Lower lobe of right lung (tissue), 2 donors: ENCODE measurements around the gene ZNF280D. TPM values are rescaled to one million over a fixed set of nuclear protein-coding genes. Genes with fewer than 3 reads are reported as not detected.

Source experiments
- ATAC-seq, 2 donors: fragments of 200-7000 bp; cut with Tn5 transposase; one replicate each; pipeline ENCODE4 v1.9.1; 2020 to 2022; ENCODE audit warnings: mild to moderate bottlenecking in 2 of 2, moderate library complexity in 2 of 2
- DNase-seq: peaks from one replicate; pipeline ENCODE4 v3.0.0-alpha.2; 2020
- H3K27ac ChIP-seq: fragments of 200-600 bp; one replicate; pipeline ENCODE4 v1.8.0; 2022
- H3K27me3 ChIP-seq: fragments of 200-600 bp; one replicate; pipeline ENCODE4 v1.8.0; 2022; ENCODE audit warnings: low read depth
- H3K36me3 ChIP-seq: fragments of 200-600 bp; one replicate; pipeline ENCODE4 v1.8.0; 2022; ENCODE audit warnings: mild to moderate bottlenecking
- H3K4me1 ChIP-seq: fragments of 200-600 bp; one replicate; pipeline ENCODE4 v1.8.0; 2022
- H3K4me3 ChIP-seq: fragments of 200-600 bp; one replicate; pipeline ENCODE4 v1.8.0; 2022; ENCODE audit warnings: mild to moderate bottlenecking
- H3K9me3 ChIP-seq: fragments of 200-600 bp; one replicate; pipeline ENCODE4 v1.8.0; 2022
- intact Hi-C: fragments of 100-400 bp; cut with DNase I; formaldehyde crosslinking; loops from one replicate; pipeline ENCODE4 v1.11.0; 2022
- total RNA-seq: library from RNA; stranded (reverse); fragmentation: NEBNext Ultra II Directional; extraction: Animal tissue kit (Norgen Biotek cat#: 25700); gene quantifications from one replicate; pipeline ENCODE4 v1.2.1, GENCODE V29; 2021
- TF ChIP-seq, protein P1 (sequence below): fragments of 200-600 bp; IDR thresholded peaks from one replicate; pipeline ENCODE4 v1.8.0; 2022; ENCODE audit warnings: antibody characterized with exemption, mild to moderate bottlenecking
- donor health status: DM: no; HTN: yes; CAD: no; lungs with severe emphysema.

Gene ZNF280D
- total RNA-seq, 1 donor from 2014 or later, result 57.1 TPM

DNA sequence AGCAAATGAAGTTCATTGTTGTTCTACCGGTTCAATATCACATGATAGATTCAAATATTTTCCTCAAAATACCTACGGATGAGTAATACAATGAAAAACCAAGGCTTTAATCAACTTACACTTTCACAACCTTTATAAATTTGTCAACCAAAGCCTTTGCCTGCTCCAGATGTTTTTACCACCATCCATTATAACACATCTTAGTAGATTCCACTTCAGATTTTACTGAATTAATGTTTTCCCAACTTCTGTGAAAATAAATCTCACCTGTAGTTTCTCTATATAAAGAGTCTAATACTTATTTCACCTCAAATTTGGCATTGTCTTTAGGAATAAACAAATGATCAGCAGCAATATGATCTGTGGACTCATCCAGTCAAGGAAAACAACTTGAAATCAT, 131.1 kb downstream of the ZNF280D start:
- TF ChIP-seq, protein P1, sequence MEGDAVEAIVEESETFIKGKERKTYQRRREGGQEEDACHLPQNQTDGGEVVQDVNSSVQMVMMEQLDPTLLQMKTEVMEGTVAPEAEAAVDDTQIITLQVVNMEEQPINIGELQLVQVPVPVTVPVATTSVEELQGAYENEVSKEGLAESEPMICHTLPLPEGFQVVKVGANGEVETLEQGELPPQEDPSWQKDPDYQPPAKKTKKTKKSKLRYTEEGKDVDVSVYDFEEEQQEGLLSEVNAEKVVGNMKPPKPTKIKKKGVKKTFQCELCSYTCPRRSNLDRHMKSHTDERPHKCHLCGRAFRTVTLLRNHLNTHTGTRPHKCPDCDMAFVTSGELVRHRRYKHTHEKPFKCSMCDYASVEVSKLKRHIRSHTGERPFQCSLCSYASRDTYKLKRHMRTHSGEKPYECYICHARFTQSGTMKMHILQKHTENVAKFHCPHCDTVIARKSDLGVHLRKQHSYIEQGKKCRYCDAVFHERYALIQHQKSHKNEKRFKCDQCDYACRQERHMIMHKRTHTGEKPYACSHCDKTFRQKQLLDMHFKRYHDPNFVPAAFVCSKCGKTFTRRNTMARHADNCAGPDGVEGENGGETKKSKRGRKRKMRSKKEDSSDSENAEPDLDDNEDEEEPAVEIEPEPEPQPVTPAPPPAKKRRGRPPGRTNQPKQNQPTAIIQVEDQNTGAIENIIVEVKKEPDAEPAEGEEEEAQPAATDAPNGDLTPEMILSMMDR, result no peak
- Histone ChIP-seq H3K27me3 (no peaks in the 10 kb centered on the region), H3K4me3 (no peak overlapping the region), H3K4me1 (no peaks in the 10 kb centered on the region), H3K9me3 (peaks cover 24% of the 10 kb centered on the region), H3K27ac (no peak overlapping the region), H3K36me3 (no peaks in the 10 kb centered on the region)
- intact Hi-C loops, result no loop called here
- ATAC-seq (no peak), DNase-seq (no peak)

DNA sequence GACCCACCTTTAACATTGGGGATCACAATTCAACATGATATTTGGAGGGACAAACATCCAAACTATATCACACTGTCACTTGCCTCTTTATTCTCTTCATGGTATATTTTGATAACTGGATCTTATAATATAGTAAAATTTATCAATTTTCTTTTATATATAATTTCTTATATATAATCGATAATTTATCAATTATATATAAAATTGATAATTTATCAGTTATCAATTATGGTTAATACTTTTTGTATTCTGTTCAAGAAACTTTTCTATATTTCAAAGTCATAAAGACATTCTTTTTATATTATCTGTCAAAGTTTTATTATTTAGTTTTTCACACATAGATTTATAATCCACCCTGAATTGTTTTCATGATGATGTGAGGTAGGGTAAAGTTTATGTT, 132.9 kb downstream of the ZNF280D start:
- DNase-seq, result no peak
- Histone ChIP-seq H3K4me3 (no peak overlapping the region), H3K27ac (no peak overlapping the region), H3K4me1 (no peaks in the 10 kb centered on the region), H3K27me3 (no peaks in the 10 kb centered on the region), H3K9me3 (peaks cover 24% of the 10 kb centered on the region), H3K36me3 (no peaks in the 10 kb centered on the region)
- TF ChIP-seq, protein P1, result no peak
- intact Hi-C loops, result no loop called here
- no peak for ATAC-seq

DNA sequence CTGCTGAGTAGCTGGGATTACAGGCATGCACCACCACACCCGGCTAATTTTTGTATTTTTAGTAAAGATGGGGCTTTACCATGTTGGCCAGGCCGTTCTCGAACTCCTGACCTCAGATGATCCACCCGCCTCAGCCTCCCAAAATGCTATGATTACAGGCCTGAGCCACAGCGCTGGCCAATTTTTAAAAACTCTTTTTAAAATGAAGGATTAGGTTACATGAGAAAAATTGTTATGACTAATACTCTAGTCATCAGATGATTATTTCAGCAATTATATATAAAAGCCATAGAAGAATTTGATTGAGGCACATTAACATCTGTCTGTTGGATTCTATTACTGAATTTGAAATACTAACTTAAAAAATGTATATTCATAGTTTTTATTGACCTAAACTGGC, 134.3 kb downstream of the ZNF280D start:
- H3K27me3 ChIP-seq, result no peaks in the 10 kb centered on the region
- DNase-seq (no peak), ATAC-seq (no peak)
- no peak overlapping the region for H3K4me3 ChIP-seq
- H3K36me3 ChIP-seq, result no peaks in the 10 kb centered on the region
- no peaks in the 10 kb centered on the region for H3K4me1 ChIP-seq
- H3K9me3 ChIP-seq, result peaks cover 24% of the 10 kb centered on the region
- intact Hi-C loops, result no loop called here
- TF ChIP-seq, protein P1, result no peak
- H3K27ac ChIP-seq, result no peak overlapping the region

DNA sequence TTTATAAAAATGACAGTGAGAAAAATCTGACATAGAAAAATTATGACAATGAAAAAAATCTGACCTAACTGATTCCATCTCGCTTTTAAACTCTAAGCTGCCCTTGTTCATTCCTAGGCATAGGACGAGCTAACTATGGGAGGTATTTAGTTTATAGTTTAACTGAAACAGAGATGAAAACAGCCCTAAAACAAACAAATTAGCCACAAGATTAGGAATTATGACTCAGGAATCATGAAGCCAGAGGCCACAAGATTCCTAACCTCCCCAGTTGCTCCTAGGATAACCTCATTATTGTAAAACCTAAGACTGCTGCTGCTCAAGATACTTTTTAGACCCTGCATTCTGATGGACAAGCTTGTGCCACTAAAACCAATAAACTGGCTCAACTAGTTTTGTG, 145.6 kb downstream of the ZNF280D start:
- intact Hi-C loops, result no loop called here
- Histone ChIP-seq H3K36me3 (no peaks in the 10 kb centered on the region), H3K27ac (no peak overlapping the region), H3K9me3 (peaks cover 8% of the 10 kb centered on the region), H3K4me1 (no peaks in the 10 kb centered on the region), H3K27me3 (no peaks in the 10 kb centered on the region), H3K4me3 (no peak overlapping the region)
- no peak for ATAC-seq
- TF ChIP-seq, protein P1, result no peak
- DNase-seq, result no peak

DNA sequence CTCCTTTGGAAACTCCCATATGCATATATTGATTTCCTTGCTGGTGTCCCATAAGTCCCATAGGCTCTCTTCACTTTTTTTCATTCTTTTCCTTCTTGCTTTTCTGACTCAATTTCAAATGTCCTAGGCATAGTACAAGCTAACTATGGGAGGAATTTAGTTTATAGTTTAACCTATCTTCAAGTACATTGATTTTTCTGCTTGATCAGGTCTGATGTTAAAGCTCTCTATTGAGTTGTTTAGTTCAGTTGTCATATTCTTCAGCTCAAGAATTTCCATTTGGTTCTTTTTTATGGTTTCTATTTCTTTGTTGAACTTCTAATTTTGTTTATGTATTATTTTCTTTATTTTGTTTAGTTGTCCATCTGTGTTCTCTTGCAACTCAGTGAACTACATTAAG, 147.1 kb downstream of the ZNF280D start:
- Histone ChIP-seq H3K36me3 (no peaks in the 10 kb centered on the region), H3K27ac (no peak overlapping the region), H3K4me3 (no peak overlapping the region), H3K27me3 (no peaks in the 10 kb centered on the region), H3K4me1 (no peaks in the 10 kb centered on the region), H3K9me3 (peaks cover 8% of the 10 kb centered on the region)
- ATAC-seq (no peak), DNase-seq (no peak)
- TF ChIP-seq, protein P1, result no peak
- intact Hi-C loops, result no loop called here

DNA sequence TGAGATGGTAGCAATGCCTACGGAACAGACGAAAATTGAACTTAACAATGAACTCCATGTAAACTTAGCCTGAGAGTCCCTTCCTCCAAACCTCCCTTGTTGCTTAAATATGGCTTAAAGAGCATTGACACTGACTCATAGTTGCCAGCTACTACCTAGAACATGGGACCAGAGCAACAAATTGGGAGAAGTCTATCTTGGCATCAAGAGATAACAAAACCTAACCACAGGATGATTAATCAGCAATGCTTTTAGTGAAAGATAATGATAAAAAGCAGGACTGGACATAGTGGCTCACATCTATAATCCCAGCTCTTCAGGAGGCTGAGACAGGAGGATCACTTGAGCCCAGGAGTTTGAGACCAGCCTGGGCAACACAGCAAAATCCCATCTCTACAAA, 150.5 kb downstream of the ZNF280D start:
- no peaks in the 10 kb centered on the region for H3K36me3 ChIP-seq
- TF ChIP-seq, protein P1, result no peak
- H3K27ac ChIP-seq, result no peak overlapping the region
- intact Hi-C loops, result no loop called here
- H3K9me3 ChIP-seq, result peaks cover 8% of the 10 kb centered on the region
- H3K4me1 ChIP-seq, result no peaks in the 10 kb centered on the region
- DNase-seq (no peak), ATAC-seq (no peak)
- no peaks in the 10 kb centered on the region for H3K27me3 ChIP-seq
- no peak overlapping the region for H3K4me3 ChIP-seq
